Measurements from ENCODE around the gene TBX15.

Gene TBX15

DNA sequence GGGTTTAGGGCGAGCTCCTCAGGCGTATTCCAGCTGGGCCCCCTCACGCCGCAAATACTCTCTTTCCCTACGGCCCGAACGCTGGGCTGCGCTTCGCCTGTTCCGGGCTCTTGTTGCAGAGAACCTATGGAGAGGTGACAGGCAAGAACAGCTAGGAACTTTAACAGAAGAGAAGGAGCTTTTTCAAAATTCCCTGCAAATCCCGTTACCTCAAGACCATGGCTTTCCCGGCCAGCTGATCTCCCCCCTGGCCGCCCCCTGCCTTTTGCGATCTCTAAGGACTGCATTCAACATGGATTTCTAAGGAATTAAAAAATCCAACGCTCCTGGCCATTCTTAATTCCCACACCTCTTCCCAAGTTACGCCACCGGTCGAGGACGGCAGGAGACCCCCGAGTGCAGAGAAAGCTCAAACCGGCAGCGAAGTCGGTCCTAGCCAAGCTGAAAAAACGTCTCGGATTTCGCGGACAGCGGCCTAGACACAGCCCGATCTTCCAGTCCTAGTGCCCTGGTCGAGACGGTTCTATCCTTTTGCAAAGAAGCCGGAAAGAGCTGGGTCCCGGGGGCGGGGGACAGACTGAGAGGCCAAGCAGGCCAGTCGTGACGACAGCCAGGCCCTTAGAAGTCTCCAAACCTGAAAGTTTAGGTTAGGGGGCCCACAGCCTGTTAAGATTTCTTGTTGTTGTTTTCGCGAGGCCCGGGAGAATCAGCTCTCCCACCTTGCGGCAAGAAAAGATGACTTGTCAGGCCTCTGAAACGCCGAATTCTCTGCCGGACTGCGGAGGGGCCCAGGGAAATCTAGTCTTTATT, 1.1 kb upstream of the TBX15 start:
- TF ChIP-seq, protein P1, sequence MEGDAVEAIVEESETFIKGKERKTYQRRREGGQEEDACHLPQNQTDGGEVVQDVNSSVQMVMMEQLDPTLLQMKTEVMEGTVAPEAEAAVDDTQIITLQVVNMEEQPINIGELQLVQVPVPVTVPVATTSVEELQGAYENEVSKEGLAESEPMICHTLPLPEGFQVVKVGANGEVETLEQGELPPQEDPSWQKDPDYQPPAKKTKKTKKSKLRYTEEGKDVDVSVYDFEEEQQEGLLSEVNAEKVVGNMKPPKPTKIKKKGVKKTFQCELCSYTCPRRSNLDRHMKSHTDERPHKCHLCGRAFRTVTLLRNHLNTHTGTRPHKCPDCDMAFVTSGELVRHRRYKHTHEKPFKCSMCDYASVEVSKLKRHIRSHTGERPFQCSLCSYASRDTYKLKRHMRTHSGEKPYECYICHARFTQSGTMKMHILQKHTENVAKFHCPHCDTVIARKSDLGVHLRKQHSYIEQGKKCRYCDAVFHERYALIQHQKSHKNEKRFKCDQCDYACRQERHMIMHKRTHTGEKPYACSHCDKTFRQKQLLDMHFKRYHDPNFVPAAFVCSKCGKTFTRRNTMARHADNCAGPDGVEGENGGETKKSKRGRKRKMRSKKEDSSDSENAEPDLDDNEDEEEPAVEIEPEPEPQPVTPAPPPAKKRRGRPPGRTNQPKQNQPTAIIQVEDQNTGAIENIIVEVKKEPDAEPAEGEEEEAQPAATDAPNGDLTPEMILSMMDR (IDR thresholded peaks at IDR 0.05; ENCODE audit: low read depth, low read length) = no peak
- no peak overlapping the region for H3K4me3 ChIP-seq (ENCODE audit: low read depth, low read length)

DNA sequence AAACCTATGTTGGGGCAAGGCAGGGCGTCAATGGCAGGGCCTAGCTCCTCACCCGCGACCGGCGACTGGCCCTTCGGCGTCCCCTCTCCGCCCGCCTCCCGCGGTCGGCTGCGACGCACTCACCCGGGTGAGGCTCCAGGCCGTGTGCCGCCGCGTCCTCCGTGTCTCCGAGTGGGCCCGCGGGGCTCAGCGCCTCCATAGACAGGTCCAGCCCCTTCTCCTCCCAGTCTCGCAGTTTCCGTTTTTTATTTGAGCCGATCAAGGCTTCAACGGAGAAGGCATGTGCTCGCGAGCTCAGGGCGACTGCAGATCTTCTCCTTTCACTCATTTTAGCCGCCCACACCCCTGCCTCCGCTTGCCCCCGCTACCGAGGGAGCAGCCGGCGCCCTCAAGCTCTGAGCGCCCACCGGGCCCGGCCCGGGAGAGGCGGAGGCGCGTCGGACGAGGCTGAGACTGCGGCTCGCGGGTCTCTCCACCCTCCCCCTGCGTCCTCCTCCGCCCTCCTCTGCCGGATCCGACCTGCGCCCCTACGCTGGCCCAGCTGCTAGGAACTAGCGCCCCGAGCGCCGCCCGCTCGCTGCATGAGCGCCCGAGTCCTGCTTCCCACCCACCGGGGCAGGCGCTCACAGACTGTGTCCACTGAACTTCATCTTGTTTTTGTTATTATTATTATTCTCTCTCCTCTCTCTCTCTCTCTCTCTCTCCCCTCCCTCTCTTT, 516 bp downstream of the TBX15 start:
- TF ChIP-seq, protein P1 (IDR thresholded peaks at IDR 0.05; ENCODE audit: low read depth, low read length) = no peak
- H3K4me3 ChIP-seq (ENCODE audit: low read depth, low read length) = peak overlapping the region; percentile 46

DNA sequence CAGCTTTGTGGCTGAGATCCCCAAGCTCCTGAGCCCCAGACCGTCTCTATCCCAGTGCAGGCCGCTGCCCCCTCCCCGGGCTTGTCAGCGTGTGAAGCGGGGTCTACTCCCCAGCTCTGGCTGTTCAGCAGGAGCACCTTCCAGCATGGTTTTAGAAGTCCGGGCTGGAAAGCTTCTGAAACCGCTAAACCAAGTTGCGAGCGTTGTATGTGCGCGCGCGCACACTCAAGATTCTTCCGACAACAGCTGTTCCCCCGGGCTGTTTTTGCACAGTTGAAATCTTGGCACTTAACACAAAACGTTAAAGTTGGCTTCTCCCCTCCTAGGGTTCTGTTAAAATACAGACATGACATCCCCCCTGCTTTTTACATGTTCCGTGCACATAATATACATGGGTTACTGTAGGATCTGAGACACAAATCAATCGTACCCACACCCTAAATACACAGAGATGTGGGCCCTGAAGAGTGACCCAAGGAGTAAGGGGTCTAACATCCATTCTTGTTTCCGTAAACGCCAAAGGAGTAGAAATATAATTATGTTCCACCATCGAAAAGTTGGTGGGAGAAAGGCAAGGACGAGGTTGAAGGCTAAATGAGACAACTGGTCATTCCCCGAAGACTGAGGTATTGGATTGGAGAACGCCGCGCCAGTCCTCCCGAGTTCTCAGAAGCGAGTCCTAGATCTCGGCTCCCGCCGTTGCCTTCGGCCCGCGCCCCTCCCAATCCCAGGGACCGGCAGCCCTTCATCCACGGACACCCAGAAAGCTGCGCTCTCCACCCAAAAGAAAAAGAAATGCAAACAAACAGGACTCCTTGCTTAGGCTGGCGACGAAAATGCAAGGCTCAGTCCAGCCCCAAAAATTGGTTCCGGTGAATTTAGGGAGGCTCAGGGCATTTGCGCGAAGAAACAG, 1.3 kb downstream of the TBX15 start:
- TF ChIP-seq, protein P1 (IDR thresholded peaks at IDR 0.05; ENCODE audit: low read depth, low read length) = no peak
- H3K4me3 ChIP-seq (ENCODE audit: low read depth, low read length) = peak overlapping the region; percentile 46

DNA sequence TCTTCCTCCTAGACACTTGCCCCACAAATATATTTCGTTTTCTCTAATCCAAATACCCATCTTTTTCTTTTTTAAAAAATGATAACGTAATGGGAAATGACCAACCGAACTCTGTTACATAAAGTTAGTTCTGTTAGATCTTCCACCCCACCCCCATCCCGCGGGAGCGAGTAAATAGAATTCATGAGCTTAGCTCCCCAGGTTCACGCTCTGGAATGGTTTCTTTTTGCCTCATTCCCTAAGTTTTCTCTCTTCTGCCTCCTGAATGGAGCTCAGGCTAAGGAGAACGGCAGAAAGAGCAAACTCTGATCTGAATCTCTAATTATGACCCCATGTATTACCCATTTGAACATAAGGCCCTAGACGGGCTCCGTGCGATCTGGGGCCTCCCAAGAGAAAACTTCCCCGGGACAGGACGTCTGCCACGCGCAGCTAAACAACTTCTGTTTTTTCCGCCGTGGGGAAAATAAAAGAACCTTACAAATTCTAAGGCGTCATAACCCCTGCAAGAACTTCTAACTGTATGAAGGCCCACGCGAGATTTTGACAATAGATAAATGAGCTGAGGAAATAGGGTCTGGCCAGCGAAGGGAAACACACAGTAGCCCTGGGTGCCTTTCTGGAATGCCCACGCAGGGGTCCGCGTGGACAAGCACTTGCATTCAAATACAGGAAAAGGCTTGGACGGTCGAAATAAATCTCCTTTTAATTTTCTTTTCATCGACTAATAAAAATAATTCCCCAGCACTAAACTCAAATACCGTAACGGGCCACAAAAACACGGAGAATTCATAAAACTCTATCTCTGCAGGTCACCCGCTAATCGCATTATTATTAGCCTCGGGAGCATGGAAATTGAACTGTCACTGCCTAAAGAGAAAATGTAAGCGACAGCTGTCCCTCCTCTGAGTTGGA, 2.2 kb downstream of the TBX15 start:
- TF ChIP-seq, protein P1 (IDR thresholded peaks at IDR 0.05; ENCODE audit: low read depth, low read length) = no peak
- no peak overlapping the region for H3K4me3 ChIP-seq (ENCODE audit: low read depth, low read length)

DNA sequence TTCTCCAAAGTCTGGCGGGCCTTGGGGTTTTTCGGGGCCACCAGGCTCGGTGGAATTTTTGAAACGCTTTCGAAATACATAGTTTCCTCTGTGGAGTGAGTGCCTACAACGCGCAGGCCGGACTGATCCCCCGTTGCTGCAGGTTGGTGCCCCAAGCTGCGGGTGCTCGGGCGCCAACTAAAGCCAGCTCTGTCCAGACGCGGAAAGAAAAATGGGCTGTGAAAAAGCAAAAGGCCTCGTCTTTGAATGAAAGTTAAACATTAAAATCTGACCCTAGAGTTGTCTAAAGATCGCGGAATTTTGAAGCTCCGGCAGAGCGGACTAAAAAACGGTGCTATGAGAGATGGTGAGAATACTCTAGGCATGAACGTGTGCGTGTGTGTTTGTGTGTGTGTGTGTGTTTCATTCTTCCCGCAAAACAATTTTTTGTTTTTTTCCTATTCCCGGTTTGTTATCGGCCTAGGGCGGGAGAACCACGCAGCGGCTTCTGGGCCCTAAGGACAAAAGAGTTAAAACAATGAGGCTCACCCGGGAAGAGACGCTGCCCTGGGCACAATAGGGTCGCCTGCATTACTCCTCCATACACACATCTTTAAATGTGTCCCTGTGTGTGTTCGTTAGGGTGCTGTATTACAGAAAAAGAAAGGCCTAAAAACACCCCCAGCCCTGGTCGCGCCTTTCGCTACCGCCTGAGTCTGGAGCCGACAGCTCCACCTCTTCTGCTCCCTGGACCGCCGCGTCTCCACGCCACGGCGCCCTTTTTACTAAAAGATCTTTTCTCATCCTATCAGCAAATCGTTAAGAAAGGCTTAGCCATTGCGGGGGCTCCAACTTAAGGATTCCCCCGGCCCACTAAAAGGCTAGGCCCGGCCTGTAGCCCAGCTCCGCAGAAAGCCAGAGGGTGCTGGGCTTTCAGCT, 3.2 kb downstream of the TBX15 start:
- peak overlapping the region; percentile 18; the same call in 1 of the 2 replicates for H3K4me3 ChIP-seq (ENCODE audit: low read depth, low read length)
- TF ChIP-seq, protein P1 (IDR thresholded peaks at IDR 0.05; ENCODE audit: low read depth, low read length) = no peak

Data from WI38 (cell line).